Stimulated activated CD8-positive, alpha-beta memory T cell treated with anti-CD3 and anti-CD28 coated beads, Interleukin-4, amount 100 ng/mL, for 24 hours (primary cell): ENCODE results near the gene KRTAP5-1.

Source experiments
- DNase-seq: peaks from one replicate; pipeline ENCODE4 v3.0.0-alpha.2; 2020; ENCODE audit warnings: low read depth

KRTAP5-1 gene

GRCh38 chr11:1560649-1561251 lies 24.3 kb downstream of the KRTAP5-1 start:
- no peak for DNase-seq

- no peak for DNase-seq
Observed at GRCh38 chr11:1560002-1560648, 25.0 kb downstream of the KRTAP5-1 start.

- DNase-seq: no peak
Observed at GRCh38 chr11:1559111-1559951, 25.8 kb downstream of the KRTAP5-1 start.

GRCh38 chr11:1558775-1559110 lies 26.3 kb downstream of the KRTAP5-1 start:
- DNase-seq: no peak

GRCh38 chr11:1557904-1558774 lies 26.9 kb downstream of the KRTAP5-1 start:
- no peak for DNase-seq

GRCh38 chr11:1557051-1557884 lies 27.8 kb downstream of the KRTAP5-1 start:
- no peak for DNase-seq

GRCh38 chr11:1556278-1556902 lies 28.7 kb downstream of the KRTAP5-1 start:
- DNase-seq: no peak

- DNase-seq: no peak
Observed at GRCh38 chr11:1555713-1556153, 29.4 kb downstream of the KRTAP5-1 start.

- DNase-seq: no peak
Observed at GRCh38 chr11:1554981-1555712, 29.9 kb downstream of the KRTAP5-1 start.

GRCh38 chr11:1553808-1554594 lies 31.1 kb downstream of the KRTAP5-1 start:
- no peak for DNase-seq

- DNase-seq: no peak
Observed at GRCh38 chr11:1549338-1550330, 35.4 kb downstream of the KRTAP5-1 start.

GRCh38 chr11:1548221-1549070 lies 36.6 kb downstream of the KRTAP5-1 start:
- DNase-seq: no peak

GRCh38 chr11:1547467-1548098 lies 37.5 kb downstream of the KRTAP5-1 start:
- DNase-seq: no peak

- DNase-seq: no peak
Observed at GRCh38 chr11:1546536-1547466, 38.3 kb downstream of the KRTAP5-1 start.

- DNase-seq: no peak
Observed at GRCh38 chr11:1546077-1546535, 39.0 kb downstream of the KRTAP5-1 start.
